Fibroblast of skin of abdomen (primary cell): ENCODE measurements around the gene PDXP.
"Not testable (repeated sequence)": the region's sequence is repeated elsewhere in the genome, so short reads cannot be mapped to it uniquely, and the experiment has no call there.

Experiments used
- DNase-seq: peaks from one replicate; pipeline ENCODE4 v3.0.0-alpha.2; 2013

The PDXP gene

DNA sequence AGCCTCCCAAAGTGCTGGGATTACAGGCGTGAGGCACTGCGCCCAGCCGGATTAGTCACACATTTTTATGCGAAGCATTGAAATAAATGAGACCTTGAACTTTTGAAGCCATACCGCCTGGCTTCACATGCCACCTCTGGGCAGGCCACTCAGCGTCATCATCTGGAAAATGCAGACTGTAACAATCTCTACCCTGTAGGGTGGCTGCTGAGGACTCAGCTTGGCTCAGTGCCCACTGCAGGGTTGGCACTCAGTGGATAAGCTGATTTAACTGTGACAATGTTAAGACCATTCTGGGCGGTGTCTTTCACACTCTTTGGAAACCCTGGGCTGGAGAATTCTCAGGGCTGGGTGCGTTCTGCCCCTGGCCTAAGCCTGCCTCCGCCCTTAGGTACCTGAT is 10.6 kb upstream of the PDXP start:
- no peak for DNase-seq

- no peak for DNase-seq
Measured at GRCh38 chr22:37650463-37651136, 7.9 kb upstream of the PDXP start.

- no peak for DNase-seq
Measured at GRCh38 chr22:37654563-37655251, 3.8 kb upstream of the PDXP start.

DNA sequence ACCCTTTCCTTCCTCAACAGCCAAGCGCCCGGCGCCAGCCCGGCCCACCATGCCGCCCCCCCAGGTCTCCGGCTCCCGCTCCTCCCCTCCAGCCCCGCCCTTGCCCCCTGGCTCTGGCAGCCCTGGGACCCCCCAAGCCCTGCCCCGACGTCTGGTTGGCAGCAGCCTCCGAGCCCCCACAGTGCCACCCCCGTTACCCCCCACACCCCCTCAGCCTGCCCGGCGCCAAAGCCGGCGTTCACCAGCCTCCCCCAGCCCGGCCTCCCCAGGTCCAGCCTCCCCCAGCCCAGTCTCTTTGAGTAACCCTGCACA is 3.3 kb upstream of the PDXP start:
- DNase-seq, result no peak

DNA sequence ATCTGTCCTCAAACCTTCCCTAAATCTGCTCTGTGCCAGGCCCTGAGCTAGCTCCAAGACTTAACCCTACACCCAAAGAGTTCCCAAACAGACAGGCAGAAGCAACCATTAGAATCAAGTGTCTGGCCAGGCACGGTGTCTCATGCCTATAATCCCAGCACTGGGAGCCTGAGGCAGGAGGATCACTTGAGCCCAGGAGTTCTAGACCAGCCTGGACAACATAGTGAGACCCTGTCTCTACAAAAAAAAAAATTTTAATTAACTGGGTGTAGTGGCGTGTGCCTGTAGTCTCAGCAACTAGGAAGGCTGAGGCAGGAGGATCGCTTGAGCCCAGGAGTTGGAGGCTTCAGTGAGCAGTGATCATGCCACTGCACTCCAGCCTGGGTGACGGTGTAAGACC is 1.9 kb upstream of the PDXP start:
- DNase-seq, result not testable (repeated sequence)

- DNase-seq, result no peak
Measured at GRCh38 chr22:37657590-37658132, 862 bp upstream of the PDXP start.

GRCh38 chr22:37659066-37659896 is 758 bp downstream of the PDXP start:
- no peak for DNase-seq

DNA sequence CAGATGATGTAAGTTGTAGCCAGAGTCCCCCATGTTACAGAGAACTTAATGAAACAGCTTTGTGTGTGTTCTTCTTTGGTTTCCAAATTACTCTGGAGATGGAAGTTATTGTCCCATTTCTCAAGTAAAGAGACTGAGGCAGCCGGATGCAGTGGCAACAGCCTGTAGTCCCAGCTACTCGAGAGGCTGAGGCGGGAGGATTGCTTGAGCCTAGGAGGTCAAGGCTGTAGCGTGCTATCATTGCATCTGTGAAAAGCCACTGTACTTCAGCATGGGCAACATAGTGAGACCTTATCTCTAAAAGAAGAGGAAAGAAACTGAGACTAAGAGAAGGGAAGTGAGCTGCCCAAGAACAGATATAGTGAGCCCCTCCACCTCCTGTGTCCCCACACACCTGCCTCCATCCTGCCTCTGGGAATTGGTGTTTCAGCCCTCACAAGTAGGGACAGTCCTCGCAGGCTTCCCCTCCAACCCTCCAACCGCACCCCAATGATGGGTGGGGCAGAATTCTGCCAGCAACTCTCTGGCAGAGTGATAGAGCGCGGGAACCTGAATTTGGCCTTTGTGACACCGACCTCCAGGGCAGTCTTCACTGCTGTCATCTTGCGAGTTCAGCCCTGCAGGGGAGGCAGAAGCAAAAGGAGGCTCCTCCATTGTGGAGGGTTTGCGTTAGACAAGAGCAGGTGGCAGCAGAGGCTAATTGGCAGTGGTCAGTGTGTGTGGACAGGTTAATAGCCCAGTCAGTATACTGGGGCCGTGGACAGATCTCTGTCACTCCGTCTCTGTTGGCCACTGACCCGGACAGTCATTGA is 1.6 kb downstream of the PDXP start:
- no peak for DNase-seq

GRCh38 chr22:37660709-37661045 is 2.2 kb downstream of the PDXP start:
- DNase-seq, result no peak

DNA sequence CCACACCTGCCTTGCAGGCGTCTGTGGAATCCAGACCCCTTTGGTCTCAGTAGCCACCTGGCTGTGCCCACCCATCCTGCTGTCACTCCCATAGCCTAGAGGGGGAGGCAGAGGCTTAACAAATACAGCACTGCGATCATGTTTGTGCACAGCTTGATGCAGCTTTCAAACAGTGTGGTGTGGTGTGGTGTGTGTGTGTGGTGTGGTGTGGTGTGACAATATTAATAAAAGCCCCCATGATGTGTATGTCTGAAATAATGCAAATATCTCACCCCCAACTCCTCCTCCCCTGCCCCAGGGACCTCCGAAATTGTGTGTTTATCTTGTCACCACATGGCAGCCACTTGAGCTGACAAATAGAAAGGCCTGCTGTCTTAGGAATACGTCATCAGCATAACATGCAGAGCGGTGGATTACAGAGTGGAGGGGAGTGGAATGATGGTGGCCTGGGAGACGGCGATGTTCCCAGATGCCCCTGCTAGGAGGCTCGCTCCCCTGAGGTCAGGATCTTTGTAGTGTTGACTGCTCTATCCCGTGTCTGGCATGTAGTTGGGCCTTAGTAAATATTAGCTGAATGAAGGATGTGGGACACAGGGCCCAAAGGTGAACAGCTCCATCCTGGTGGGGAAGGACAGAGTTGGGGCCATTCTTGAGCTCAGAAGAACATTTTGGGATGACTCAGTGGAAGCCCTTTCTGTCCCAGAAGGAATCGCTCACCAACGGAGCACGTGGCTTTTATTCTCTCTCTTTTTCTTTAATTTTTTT is 2.8 kb downstream of the PDXP start:
- peak; percentile 79 for DNase-seq

DNA sequence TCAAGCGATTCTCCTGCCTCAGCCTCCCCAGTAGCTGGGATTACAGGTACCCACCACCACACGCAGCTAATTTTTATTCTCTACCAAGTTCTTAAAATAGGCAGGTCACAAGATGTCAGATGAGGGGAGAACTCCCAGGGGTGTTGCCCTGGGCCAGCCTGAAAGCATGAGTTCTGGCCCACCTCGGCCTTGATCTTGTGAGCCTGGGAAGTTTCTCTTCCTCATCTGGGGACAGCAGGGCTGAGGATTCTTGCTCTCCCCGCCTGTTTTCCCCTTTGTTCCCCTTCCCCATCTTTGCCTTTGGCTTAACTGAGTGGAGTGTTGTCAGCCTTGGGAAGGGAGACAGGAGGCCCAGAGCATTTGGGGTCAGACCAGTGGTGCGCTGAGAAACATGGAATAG is 3.5 kb downstream of the PDXP start:
- DNase-seq, result no peak

DNA sequence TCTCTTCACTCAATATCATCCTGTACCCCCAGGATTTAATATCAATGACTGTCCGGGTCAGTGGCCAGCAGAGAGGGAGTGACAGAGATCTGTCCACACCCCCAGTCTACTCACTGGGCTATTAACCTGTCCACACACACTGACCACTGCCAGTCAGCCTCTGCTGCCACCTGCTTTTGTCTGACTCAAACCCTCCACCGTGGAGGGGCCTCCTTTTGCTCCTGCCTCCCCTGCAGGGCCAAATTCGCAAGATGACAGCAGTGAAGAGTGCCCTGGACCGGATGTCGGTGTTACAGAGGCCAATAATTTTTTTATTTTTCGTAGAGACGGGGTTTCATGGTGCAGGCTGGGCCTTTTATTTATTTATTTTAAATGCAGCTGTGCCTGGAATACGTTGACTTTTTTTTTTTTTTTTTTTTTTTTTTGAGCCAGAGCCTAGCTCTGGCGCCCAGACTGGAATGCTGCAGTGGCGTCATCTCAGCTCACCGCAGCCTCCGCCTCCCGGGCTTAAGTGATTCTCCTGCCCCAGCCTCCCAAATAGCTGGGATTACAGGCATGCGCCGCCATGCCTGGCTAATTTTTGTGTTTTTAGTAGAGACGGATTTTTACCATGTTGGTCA is 5.1 kb downstream of the PDXP start:
- peak; percentile 44 for DNase-seq

DNA sequence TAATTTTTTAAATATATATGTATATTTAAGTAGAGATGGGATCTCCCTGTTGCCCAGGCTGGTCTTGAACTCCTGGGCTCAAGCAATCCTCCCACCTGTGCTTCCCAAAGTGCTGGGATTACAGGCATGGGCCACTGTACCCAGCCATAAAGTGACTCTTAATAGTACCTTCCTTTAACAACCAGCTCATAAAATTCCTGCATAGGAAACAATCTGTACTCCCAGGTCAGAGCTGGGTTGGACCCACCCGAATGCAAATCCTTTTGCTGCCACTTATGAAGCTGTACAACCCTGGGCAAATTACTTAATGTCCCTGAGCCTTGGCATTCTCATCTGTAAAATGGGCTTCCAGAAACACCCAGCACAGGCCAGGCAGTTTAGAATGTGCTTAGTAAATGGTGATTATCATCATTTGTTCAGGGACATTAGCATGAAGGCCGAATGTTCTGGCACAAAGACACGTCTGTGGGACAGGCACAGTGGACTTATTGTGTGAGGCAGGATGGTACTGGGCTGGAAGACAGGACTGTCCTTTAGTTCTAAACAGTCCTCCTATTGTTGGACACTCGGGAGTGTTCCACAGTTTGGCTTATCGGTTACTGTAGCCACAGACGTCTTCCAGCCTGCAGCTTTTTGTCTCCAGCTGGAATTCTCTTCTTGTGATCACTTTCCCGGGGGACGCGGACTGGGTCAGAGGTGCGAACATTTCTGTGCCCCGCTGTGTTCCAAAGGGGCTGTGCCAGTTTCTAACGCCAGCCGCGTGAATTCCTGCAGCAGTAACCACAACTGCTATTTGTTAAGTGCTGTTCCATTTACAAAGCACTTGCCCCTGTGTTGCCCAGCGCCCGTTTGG is 6.0 kb downstream of the PDXP start:
- no peak for DNase-seq

DNA sequence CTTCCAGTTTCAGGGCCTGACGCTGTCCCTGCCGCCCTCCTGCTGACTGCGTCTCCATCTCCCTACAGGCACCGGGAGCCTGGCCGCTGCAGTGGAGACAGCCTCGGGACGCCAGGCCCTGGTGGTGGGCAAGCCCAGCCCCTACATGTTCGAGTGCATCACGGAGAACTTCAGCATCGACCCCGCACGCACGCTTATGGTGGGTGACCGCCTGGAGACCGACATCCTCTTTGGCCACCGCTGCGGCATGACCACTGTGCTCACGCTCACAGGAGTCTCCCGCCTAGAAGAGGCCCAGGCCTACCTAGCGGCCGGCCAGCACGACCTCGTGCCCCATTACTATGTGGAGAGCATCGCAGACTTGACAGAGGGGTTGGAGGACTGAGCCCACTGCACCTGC is 7.0 kb downstream of the PDXP start:
- DNase-seq, result no peak

GRCh38 chr22:37669586-37669985 is 11.1 kb downstream of the PDXP start:
- DNase-seq, result peak; percentile 45

GRCh38 chr22:37672206-37672919 is 13.8 kb downstream of the PDXP start:
- DNase-seq, result no peak

GRCh38 chr22:37672920-37673455 is 14.5 kb downstream of the PDXP start:
- DNase-seq, result no peak

- DNase-seq, result no peak
Measured at GRCh38 chr22:37674248-37674647, 15.7 kb downstream of the PDXP start.
